AG04450 (cell line): Measurements from ENCODE around the gene BCL2L12. TPM values are rescaled to one million over a fixed set of nuclear protein-coding genes. Genes with fewer than 3 reads are reported as not detected.
A peak's percentile ranks its signal among the peaks of the same experiment; 100 is the strongest.

Experiments
- CTCF ChIA-PET: fragments of 300-600, 350-600 bp; formaldehyde crosslinking; extraction: SDS; loops from one replicate; lab custom pipeline; 2022; ENCODE audit warnings: antibody characterized with exemption, inconsistent platforms; lab: Charles Lee
- POLR2A ChIA-PET: fragments of 350-600 bp; formaldehyde crosslinking; extraction: SDS; loops from one replicate; lab custom pipeline; 2021; ENCODE audit warnings: antibody characterized with exemption, inconsistent platforms; lab: Yijun Ruan, JAX
- DNase-seq: peaks from one replicate; pipeline ENCODE4 v3.0.0-alpha.2; 2011; ENCODE audit warnings: low read depth, low spot score
- H3K27ac ChIP-seq: one replicate; pipeline ENCODE4 v1.5.1; 2012; ENCODE audit warnings: low read depth, low read length, control low read depth
- H3K27me3 ChIP-seq: one replicate; pipeline ENCODE4 v1.6.0; 2012; ENCODE audit warnings: low read length; ENCODE audit not compliant: control insufficient read depth, insufficient read depth
- H3K4me3 ChIP-seq: 2 replicates; pipeline ENCODE4 v1.5.1; 2011; ENCODE audit warnings: mild to moderate bottlenecking, low read depth, low read length, control low read depth
- H3K9me3 ChIP-seq: 2 replicates; pipeline ENCODE4 v1.5.1; 2012; ENCODE audit warnings: low read length; ENCODE audit not compliant: control insufficient read depth, insufficient read depth
- CTCF ChIP-seq: IDR thresholded peaks from 2 replicates; pipeline ENCODE4 v1.5.1; 2011; ENCODE audit warnings: low read depth, low read length, control low read depth, inconsistent platforms
- polyA plus RNA-seq: library from polyadenylated mRNA; depleted of rRNA; stranded (reverse); fragments of >200 nt; gene quantifications from 2 replicates; pipeline ENCODE4 v1.2.3, GENCODE V29; 2011

Gene BCL2L12
- polyA plus RNA-seq, 1 experiment, result 8.8 TPM

GRCh38 chr19:49704888-49705642 is 39.3 kb downstream of the BCL2L12 start:
- no peaks in the 10 kb centered on the region for H3K27me3 ChIP-seq
- no peak for DNase-seq
- ChIA-PET POLR2A (interaction anchor here (0.6 kb wide), 1 partner anchor 26 kb away, joined by 3 read pairs; no protein-coding TSS in a partner anchor), CTCF (no interaction called here)
- H3K27ac ChIP-seq, result no peak overlapping the region
- H3K4me3 ChIP-seq, result no peak overlapping the region
- no peaks in the 10 kb centered on the region; the same call in 1 of the 2 replicates for H3K9me3 ChIP-seq
- no peak for TF ChIP-seq CTCF

GRCh38 chr19:49705919-49706318 is 40.2 kb downstream of the BCL2L12 start:
- no peak for DNase-seq
- POLR2A ChIA-PET, result interaction anchor here (0.6 kb wide), 1 partner anchor 25 kb away, joined by 3 read pairs; no protein-coding TSS in a partner anchor
- CTCF ChIA-PET, result no interaction called here
- no peak for TF ChIP-seq CTCF
- no peaks in the 10 kb centered on the region; the same call in 1 of the 2 replicates for H3K9me3 ChIP-seq
- no peak overlapping the region for H3K4me3 ChIP-seq
- H3K27ac ChIP-seq, result no peak overlapping the region
- H3K27me3 ChIP-seq, result no peaks in the 10 kb centered on the region

DNA sequence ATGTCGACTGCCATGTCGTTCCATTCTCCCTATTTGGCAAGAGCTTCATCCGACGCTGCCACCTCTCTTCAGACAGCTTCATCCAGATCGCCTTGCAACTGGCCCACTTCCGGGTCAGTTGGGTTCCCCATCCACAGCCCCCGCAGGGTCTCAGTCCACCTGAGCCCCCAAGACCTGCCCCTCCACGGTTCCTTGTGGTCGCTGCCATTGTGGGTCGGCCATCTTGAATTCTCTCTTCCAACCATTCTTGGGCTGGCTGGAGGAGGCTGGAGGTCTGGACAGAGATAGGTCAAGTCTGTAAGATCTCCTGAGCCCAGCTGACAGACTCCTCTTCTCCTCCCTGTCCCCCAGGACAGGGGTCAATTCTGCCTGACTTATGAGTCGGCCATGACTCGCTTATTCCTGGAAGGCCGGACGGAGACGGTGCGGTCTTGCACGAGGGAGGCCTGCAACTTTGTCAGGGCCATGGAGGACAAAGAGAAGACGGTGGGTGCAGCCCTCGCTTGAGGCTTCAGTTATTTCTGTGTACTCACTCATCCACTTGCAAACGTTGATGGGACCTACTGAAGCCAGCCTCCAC is 44.7 kb downstream of the BCL2L12 start:
- no peak for DNase-seq
- POLR2A ChIA-PET, result no interaction called here
- H3K4me3 ChIP-seq, result no peak overlapping the region
- H3K9me3 ChIP-seq, result no peaks in the 10 kb centered on the region; the same call in 1 of the 2 replicates
- no peaks in the 10 kb centered on the region for H3K27me3 ChIP-seq
- CTCF ChIA-PET, result no interaction called here
- peak overlapping the region; percentile 61 for H3K27ac ChIP-seq
- no peak for TF ChIP-seq CTCF

GRCh38 chr19:49712397-49712859 is 46.7 kb downstream of the BCL2L12 start:
- no peaks in the 10 kb centered on the region; the same call in 1 of the 2 replicates for H3K9me3 ChIP-seq
- H3K4me3 ChIP-seq, result no peak overlapping the region
- no peak for TF ChIP-seq CTCF
- CTCF ChIA-PET, result no interaction called here
- no peak overlapping the region for H3K27ac ChIP-seq
- no peaks in the 10 kb centered on the region for H3K27me3 ChIP-seq
- DNase-seq, result no peak
- POLR2A ChIA-PET, result no interaction called here
